ENCODE results near the gene PAOX. TPM values are rescaled to one million over a fixed set of nuclear protein-coding genes. Genes with fewer than 3 reads are reported as not detected.

Gene PAOX
- total and polyA plus RNA-seq, 2 of the 13 experiments (the other 11 are each of a cell fraction or from before 2014, with no cell fraction given) = 0.49 to 0.77 TPM

DNA sequence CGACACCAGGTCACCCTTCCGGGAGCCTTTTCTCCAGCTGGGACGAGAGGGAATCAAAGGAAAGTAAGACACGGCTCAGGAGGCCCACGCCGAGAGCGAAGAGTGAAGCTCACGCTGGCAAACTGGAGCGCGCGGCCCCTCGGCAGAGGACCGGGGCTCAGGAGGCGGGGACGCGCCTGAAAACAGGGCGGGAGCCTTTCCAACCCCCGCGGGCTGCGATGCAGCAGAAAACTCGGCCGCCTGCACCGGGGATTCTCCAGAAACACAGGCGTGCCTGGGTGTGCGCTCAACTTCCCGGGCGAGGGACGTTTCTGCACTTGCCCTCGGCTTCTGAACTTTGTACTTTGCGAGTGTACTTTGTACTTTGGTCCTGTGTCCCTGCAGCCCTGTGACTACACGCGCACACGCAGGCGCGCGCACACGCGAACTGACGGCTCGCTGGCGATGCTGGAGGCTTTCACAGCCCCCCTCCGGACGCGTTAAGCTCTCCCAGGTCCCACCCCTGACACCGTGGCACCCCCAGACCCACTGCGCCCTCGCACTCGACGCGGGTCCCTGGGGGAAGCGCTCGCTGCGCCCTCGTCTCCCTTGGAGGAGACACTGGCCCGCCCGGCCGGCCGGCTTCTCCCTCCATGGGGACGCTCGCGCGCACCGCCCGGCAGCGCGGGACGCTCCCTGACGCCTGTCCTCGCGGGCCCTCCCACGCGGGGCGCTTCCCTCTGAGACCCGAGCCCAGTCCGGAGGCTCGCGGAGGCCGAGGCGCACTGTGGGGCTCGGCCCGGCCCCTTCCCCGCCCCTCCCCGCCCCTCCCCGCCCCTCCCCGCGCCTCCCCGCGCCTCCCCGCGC is 588 bp upstream of the PAOX start (continued):
- TF ChIP-seq, protein P1, sequence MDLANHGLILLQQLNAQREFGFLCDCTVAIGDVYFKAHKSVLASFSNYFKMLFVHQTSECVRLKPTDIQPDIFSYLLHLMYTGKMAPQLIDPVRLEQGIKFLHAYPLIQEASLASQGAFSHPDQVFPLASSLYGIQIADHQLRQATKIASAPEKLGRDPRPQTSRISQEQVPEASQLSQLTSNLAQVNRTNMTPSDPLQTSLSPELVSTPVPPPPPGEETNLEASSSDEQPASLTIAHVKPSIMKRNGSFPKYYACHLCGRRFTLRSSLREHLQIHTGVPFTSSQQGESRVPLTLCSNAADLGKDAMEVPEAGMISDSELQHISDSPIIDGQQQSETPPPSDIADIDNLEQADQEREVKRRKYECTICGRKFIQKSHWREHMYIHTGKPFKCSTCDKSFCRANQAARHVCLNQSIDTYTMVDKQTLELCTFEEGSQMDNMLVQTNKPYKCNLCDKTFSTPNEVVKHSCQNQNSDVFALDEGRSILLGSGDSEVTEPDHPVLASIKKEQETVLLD (CRISPR knock-in tag; IDR thresholded peaks at IDR 0.05; ENCODE audit: low read depth) = no peak
- 0 out of 2 replicates have a peak, but pooled peaks have one; percentile 26 for TF ChIP-seq ZNF776 (CRISPR knock-in tag; IDR thresholded peaks at IDR 0.05)
- TF ChIP-seq ZNF20 (CRISPR knock-in tag; IDR thresholded peaks at IDR 0.05) = no peak
- TF ChIP-seq LBX2 (CRISPR knock-in tag; IDR thresholded peaks at IDR 0.05; ENCODE audit: borderline replicate concordance) = no peak
- no peak for TF ChIP-seq SRF (IDR thresholded peaks at IDR 0.05; ENCODE audit: low read depth, low read length)
- TF ChIP-seq ZNF124 (CRISPR knock-in tag; IDR thresholded peaks at IDR 0.05) = no peak
- no peak for TF ChIP-seq HNRNPH1 (optimal IDR thresholded peaks at IDR 0.05; ENCODE audit: low read depth, low read length)
- TF ChIP-seq SP5 (CRISPR knock-in tag; IDR thresholded peaks at IDR 0.05; ENCODE audit: borderline replicate concordance, low read depth) = no peak
- TF ChIP-seq ZNF3 (CRISPR knock-in tag; IDR thresholded peaks at IDR 0.05) = no peak
- no peak for TF ChIP-seq CHD4 (IDR thresholded peaks at IDR 0.05; ENCODE audit: borderline replicate concordance, low read length)
- TF ChIP-seq RFX5 (IDR thresholded peaks at IDR 0.05; ENCODE audit: low read depth, low read length) = no peak
- TF ChIP-seq ZSCAN21 (CRISPR knock-in tag; IDR thresholded peaks at IDR 0.05; ENCODE audit: borderline replicate concordance) = peak; percentile 72; the same call in 1 of the 2 replicates
- no peak for TF ChIP-seq ZNF382 (CRISPR knock-in tag; IDR thresholded peaks at IDR 0.05; ENCODE audit: borderline replicate concordance)
- peak; percentile 99 for TF ChIP-seq NCOR1 (IDR thresholded peaks at IDR 0.05; ENCODE audit: borderline replicate concordance, low read length)
- no peak for TF ChIP-seq ATF1 (CRISPR knock-in tag; IDR thresholded peaks at IDR 0.05)
- TF ChIP-seq, protein P2, sequence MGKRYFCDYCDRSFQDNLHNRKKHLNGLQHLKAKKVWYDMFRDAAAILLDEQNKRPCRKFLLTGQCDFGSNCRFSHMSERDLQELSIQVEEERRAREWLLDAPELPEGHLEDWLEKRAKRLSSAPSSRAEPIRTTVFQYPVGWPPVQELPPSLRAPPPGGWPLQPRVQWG (CRISPR knock-in tag; IDR thresholded peaks at IDR 0.05; ENCODE audit: borderline replicate concordance, low read depth) = no peak
- peak; percentile 55; the same call in 1 of the 2 replicates for TF ChIP-seq ZNF788 (CRISPR knock-in tag; IDR thresholded peaks at IDR 0.05; ENCODE audit: borderline replicate concordance)
- no peak for TF ChIP-seq IKZF1 (IDR thresholded peaks at IDR 0.05)
- TF ChIP-seq HOXA9 (CRISPR knock-in tag; IDR thresholded peaks at IDR 0.05; ENCODE audit: borderline replicate concordance) = no peak
- TF ChIP-seq, protein P3, sequence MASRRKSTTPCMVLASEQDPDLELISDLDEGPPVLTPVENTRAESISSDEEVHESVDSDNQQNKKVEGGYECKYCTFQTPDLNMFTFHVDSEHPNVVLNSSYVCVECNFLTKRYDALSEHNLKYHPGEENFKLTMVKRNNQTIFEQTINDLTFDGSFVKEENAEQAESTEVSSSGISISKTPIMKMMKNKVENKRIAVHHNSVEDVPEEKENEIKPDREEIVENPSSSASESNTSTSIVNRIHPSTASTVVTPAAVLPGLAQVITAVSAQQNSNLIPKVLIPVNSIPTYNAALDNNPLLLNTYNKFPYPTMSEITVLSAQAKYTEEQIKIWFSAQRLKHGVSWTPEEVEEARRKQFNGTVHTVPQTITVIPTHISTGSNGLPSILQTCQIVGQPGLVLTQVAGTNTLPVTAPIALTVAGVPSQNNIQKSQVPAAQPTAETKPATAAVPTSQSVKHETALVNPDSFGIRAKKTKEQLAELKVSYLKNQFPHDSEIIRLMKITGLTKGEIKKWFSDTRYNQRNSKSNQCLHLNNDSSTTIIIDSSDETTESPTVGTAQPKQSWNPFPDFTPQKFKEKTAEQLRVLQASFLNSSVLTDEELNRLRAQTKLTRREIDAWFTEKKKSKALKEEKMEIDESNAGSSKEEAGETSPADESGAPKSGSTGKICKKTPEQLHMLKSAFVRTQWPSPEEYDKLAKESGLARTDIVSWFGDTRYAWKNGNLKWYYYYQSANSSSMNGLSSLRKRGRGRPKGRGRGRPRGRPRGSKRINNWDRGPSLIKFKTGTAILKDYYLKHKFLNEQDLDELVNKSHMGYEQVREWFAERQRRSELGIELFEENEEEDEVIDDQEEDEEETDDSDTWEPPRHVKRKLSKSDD (CRISPR knock-in tag; IDR thresholded peaks at IDR 0.05; ENCODE audit: low read depth) = peak; percentile 89
- TF ChIP-seq ZNF792 (CRISPR knock-in tag; IDR thresholded peaks at IDR 0.05) = no peak
- TF ChIP-seq ZNF574 (CRISPR knock-in tag; IDR thresholded peaks at IDR 0.05) = peak; percentile 82
- peak; percentile 68; the same call in 1 of the 2 replicates for TF ChIP-seq AKAP8 (CRISPR knock-in tag; IDR thresholded peaks at IDR 0.05)

All from HepG2 (cell line).